MM.1S (cell line): ENCODE data around the gene IRS1.

Experiments used
- DNase-seq: peaks from one replicate; pipeline ENCODE4 v3.0.0-alpha.2; 2015
- H2AFZ ChIP-seq: fragments of 300-600 bp; sonication (generic); 2 replicates; pipeline ENCODE4 v1.6.0; 2016; ENCODE audit warnings: antibody characterized with exemption, low read length
- H3F3A ChIP-seq: fragments of 300-600 bp; sonication (generic); 2 replicates; pipeline ENCODE4 v1.6.1; 2016; ENCODE audit warnings: mild to moderate bottlenecking, antibody characterized with exemption, low read length, moderate library complexity, mixed read lengths; ENCODE audit not compliant: insufficient read depth
- H3K27ac ChIP-seq: fragments of 300-600 bp; sonication (generic); 2 replicates; pipeline ENCODE4 v1.5.1; 2016; ENCODE audit warnings: mild to moderate bottlenecking, low read length
- H3K27me3 ChIP-seq: fragments of 300-600 bp; sonication (generic); replicated peaks from 2 replicates; pipeline ENCODE4 v1.6.0; 2016; ENCODE audit warnings: low read length; ENCODE audit not compliant: insufficient read depth
- H3K36me3 ChIP-seq: fragments of 300-600 bp; sonication (generic); replicated peaks from 2 replicates; pipeline ENCODE4 v1.6.1; 2016; ENCODE audit warnings: mild to moderate bottlenecking, low read length, mixed read lengths; ENCODE audit not compliant: insufficient read depth
- H3K4me1 ChIP-seq: fragments of 300-600 bp; sonication (generic); 2 replicates; pipeline ENCODE4 v1.6.1; 2016; ENCODE audit warnings: low read length, mixed read lengths
- H3K4me2 ChIP-seq: fragments of 300-600 bp; sonication (generic); 2 replicates; pipeline ENCODE4 v1.6.0; 2016; ENCODE audit warnings: low read depth, low read length
- H3K4me3 ChIP-seq: fragments of 300-600 bp; sonication (generic); 2 replicates; pipeline ENCODE4 v1.5.1; 2016; ENCODE audit warnings: low read length, mixed read lengths
- H3K79me2 ChIP-seq: fragments of 300-600 bp; sonication (generic); 2 replicates; pipeline ENCODE4 v1.6.1; 2016; ENCODE audit warnings: mixed run types, low read length, mixed read lengths
- H3K9ac ChIP-seq: fragments of 300-600 bp; sonication (generic); 2 replicates; pipeline ENCODE4 v1.6.1; 2016; ENCODE audit warnings: low read length, mixed read lengths
- H3K9me2 ChIP-seq: fragments of 300-600 bp; sonication (generic); replicated peaks from 2 replicates; pipeline ENCODE4 v1.6.1; 2016; ENCODE audit warnings: mild to moderate bottlenecking, low read length, mixed read lengths; ENCODE audit not compliant: insufficient read depth
- H3K9me3 ChIP-seq: fragments of 300-600 bp; sonication (generic); replicated peaks from 2 replicates; pipeline ENCODE4 v1.6.1; 2016; ENCODE audit warnings: mild to moderate bottlenecking, low read length, mixed read lengths; ENCODE audit not compliant: insufficient read depth
- H4K20me1 ChIP-seq: fragments of 300-600 bp; sonication (generic); 2 replicates; pipeline ENCODE4 v1.6.1; 2016; ENCODE audit warnings: mild to moderate bottlenecking, low read length, moderate library complexity, mixed read lengths; ENCODE audit not compliant: insufficient read depth
- EZH2 ChIP-seq: fragments of 300-600 bp; sonication (generic); optimal IDR thresholded peaks from 2 replicates; pipeline ENCODE3; 2017; ENCODE audit warnings: low read depth, mild to moderate bottlenecking, antibody characterized with exemption, low read length, mixed read lengths
- EZH2phosphoT487 ChIP-seq: fragments of 300-600 bp; sonication (generic); IDR thresholded peaks from 2 replicates; pipeline ENCODE4 v1.6.1; 2018; ENCODE audit warnings: antibody characterized with exemption, low read length
- TF ChIP-seq, protein P1 (sequence below): fragments of 300-600 bp; sonication (generic); IDR thresholded peaks from 2 replicates; pipeline ENCODE4 v1.5.1; 2016; ENCODE audit warnings: antibody characterized with exemption, low read length, mixed read lengths

IRS1 gene

DNA sequence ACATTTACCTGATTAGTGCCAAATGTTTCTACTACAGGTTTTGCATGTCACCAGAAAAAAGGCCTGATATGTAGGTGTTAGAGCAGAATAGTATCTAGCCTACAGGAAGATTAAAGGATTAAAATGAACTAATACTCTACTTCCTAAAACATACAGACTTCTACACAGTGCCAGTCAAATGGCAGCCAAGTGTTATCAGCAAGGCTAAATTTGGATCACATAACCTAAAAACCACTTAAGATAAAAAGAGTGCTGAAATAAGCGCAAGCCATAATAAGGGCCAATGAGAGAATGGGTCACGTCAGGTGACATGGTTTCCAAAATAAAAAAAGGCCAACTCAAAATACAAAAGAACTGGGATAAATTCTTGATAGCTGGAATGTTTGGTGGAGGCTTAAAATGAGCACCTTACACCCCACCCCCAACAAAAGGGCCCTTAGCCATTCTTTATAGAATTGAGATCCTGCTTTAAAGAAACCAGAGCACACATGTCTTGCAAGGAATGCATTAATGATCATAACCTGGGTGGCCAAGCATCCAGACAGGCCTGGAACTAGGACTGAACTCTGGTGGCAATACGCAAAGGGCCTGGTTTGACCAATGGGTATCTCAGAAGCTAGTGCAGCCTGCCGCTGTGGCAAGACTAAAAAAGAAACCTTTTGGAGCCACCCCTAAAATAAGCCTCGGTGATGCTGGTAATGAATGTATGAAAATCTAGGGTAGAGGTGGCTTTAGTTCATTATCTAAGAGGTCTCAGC is 32.4 kb downstream of the IRS1 start:
- H3K27me3 ChIP-seq: no peaks in the 10 kb centered on the region
- DNase-seq: peak; percentile 44
- no peak overlapping the region for H3K9ac ChIP-seq
- no peaks in the 10 kb centered on the region for H3K9me3 ChIP-seq
- no peaks in the 10 kb centered on the region for H3K9me2 ChIP-seq
- H3K27ac ChIP-seq: peak overlapping the region; percentile 8; the same call in 1 of the 2 replicates
- no peaks in the 10 kb centered on the region for H3K36me3 ChIP-seq
- no peaks in the 10 kb centered on the region for H3K79me2 ChIP-seq
- no peak for TF ChIP-seq EZH2phosphoT487
- TF ChIP-seq, protein P1, sequence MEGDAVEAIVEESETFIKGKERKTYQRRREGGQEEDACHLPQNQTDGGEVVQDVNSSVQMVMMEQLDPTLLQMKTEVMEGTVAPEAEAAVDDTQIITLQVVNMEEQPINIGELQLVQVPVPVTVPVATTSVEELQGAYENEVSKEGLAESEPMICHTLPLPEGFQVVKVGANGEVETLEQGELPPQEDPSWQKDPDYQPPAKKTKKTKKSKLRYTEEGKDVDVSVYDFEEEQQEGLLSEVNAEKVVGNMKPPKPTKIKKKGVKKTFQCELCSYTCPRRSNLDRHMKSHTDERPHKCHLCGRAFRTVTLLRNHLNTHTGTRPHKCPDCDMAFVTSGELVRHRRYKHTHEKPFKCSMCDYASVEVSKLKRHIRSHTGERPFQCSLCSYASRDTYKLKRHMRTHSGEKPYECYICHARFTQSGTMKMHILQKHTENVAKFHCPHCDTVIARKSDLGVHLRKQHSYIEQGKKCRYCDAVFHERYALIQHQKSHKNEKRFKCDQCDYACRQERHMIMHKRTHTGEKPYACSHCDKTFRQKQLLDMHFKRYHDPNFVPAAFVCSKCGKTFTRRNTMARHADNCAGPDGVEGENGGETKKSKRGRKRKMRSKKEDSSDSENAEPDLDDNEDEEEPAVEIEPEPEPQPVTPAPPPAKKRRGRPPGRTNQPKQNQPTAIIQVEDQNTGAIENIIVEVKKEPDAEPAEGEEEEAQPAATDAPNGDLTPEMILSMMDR: no peak
- TF ChIP-seq EZH2: no peak
- H3F3A ChIP-seq: no peaks in the 10 kb centered on the region; the same call in 1 of the 2 replicates
- peaks cover 31% of the 10 kb centered on the region for H3K4me1 ChIP-seq
- no peaks in the 10 kb centered on the region for H4K20me1 ChIP-seq
- peak overlapping the region; percentile 5; the same call in 1 of the 2 replicates for H3K4me2 ChIP-seq
- H3K4me3 ChIP-seq: no peak overlapping the region
- H2AFZ ChIP-seq: no peak overlapping the region

DNA sequence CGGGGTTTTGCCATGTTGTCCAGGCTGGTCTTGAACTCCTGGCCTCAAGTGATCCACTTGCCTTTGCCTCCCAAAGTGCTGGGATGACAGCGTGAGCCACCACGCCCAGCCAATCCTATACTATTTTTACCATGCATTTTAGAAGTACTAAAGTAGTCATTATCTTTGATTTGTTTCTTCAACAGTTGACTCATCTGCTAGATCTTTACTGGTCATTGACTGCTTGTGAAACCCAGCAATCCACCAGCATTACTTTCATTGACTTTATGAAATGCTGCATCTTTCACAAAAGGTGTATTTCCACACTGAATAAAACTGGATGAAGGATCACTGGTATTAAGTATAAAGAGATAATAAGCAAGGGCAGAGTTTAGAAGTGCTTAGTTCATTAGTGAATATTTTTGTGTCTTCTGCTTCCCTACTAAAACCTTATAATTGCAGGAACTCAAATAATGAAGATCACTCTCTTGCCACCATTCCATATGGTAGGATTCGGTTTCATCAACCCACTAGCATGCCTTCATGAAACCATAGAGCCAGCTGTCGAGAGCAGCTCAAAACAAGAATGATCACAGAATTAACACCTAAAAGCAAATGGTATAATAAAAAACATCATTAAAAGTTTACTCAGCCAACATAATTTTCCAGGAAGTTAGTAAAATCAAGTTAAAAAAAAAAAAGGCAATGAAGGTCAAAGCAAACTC is 33.1 kb downstream of the IRS1 start:
- H3K4me2 ChIP-seq: no peak overlapping the region; the same call in 1 of the 2 replicates
- H3K27ac ChIP-seq: peak overlapping the region; percentile 8; the same call in 1 of the 2 replicates
- no peak overlapping the region for H3K4me3 ChIP-seq
- no peaks in the 10 kb centered on the region for H3K9me2 ChIP-seq
- no peaks in the 10 kb centered on the region for H3K79me2 ChIP-seq
- H3K4me1 ChIP-seq: peaks cover 25% of the 10 kb centered on the region
- H4K20me1 ChIP-seq: no peaks in the 10 kb centered on the region
- TF ChIP-seq EZH2 (no peak), EZH2phosphoT487 (no peak)
- TF ChIP-seq, protein P1: no peak
- DNase-seq: no peak
- H3K9ac ChIP-seq: no peak overlapping the region
- H3K27me3 ChIP-seq: no peaks in the 10 kb centered on the region
- H2AFZ ChIP-seq: no peak overlapping the region
- no peaks in the 10 kb centered on the region for H3F3A ChIP-seq
- H3K36me3 ChIP-seq: no peaks in the 10 kb centered on the region
- no peaks in the 10 kb centered on the region for H3K9me3 ChIP-seq

DNA sequence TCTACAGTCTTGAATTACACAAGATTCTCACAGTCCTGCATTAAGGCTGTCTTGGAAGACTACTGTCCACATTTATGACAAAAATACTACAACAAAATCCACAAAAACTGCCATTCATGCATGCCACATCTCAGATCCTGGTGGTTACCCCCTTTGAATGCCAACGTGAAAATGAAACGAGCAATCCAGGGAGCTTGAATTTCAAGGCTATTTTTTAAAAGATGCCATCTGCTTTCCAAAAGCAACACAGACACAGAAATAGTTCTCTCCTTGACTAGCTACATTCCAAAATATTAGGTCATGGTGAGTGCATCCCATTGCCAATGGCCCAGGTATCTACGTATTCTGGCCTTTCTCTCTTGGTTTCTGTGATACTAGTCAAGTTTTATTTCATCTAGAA is 36.3 kb downstream of the IRS1 start:
- Histone ChIP-seq H3K9ac (no peak overlapping the region), H3K36me3 (no peaks in the 10 kb centered on the region), H4K20me1 (no peaks in the 10 kb centered on the region), H3K27me3 (no peaks in the 10 kb centered on the region), H3K4me3 (no peak overlapping the region), H3K9me3 (no peaks in the 10 kb centered on the region), H3F3A (no peaks in the 10 kb centered on the region), H3K9me2 (no peaks in the 10 kb centered on the region), H3K4me2 (no peak overlapping the region), H2AFZ (no peak overlapping the region), H3K27ac (no peak overlapping the region), H3K4me1 (peaks cover 24% of the 10 kb centered on the region), H3K79me2 (no peaks in the 10 kb centered on the region)
- DNase-seq: no peak
- TF ChIP-seq, protein P1: no peak
- TF ChIP-seq EZH2phosphoT487: no peak
- TF ChIP-seq EZH2: no peak
